Epithelial cell of umbilical artery (primary cell): ENCODE results near the gene PRAME. TPM values are rescaled to one million over a fixed set of nuclear protein-coding genes. Genes with fewer than 3 reads are reported as not detected.

Experiments used
- total RNA-seq: library from RNA; depleted of rRNA; stranded (reverse); fragments of >200 nt; gene quantifications from 2 replicates; pipeline ENCODE4 v1.2.3, GENCODE V29; 2014

PRAME gene
- total RNA-seq = not detected in 2 replicates

GRCh38 chr22:22558972-22559603 is at the start of gene PRAME:
PRAME (minus strand) TSS chr22:22559265; CDS start chr22:22556832, 2,433 bp downstream.

GRCh38 chr22:22520020-22520656 is 38.9 kb downstream of the PRAME start, which contains the start of gene ZNF280A:
ZNF280A (minus strand) TSS chr22:22520270; CDS start chr22:22515630, 4,640 bp downstream.

GRCh38 chr22:22508274-22509176 is 50.5 kb downstream of the PRAME start, which contains the start of gene ZNF280B:
ZNF280B (minus strand) TSS chr22:22508742; CDS start chr22:22489398, 19,344 bp downstream.

Other genes starting within 250 kb of the PRAME start
- 0.97 and 1.4 TPM in 2 replicates for gene ZNF280B, start 50.5 kb downstream of the PRAME start, total RNA-seq
- gene ZNF280A, start 39.0 kb downstream of the PRAME start, total RNA-seq = not detected in 2 replicates
- gene GGTLC2, start 85.3 kb upstream of the PRAME start, total RNA-seq = not detected in 2 replicates